Neural cell (in vitro differentiated cells): ENCODE results near the gene PAX8. TPM values are rescaled to one million over a fixed set of nuclear protein-coding genes. Genes with fewer than 3 reads are reported as not detected.

ENCODE experiments used
- H2AFZ ChIP-seq: fragments of 200-600, 300-800 bp; sonication (generic), shearing (Covaris generic); 2 replicates; pipeline ENCODE4 v1.6.0; 2014; ENCODE audit warnings: low read depth, mild to moderate bottlenecking, antibody characterized with exemption, low read length, moderate library complexity
- H3F3A ChIP-seq: fragments of 200-600 bp; shearing (Covaris generic); 2 replicates; pipeline ENCODE4 v1.6.1; 2016; ENCODE audit warnings: mild to moderate bottlenecking, moderate library complexity, mixed read lengths, antibody characterized with exemption, low read length; ENCODE audit not compliant: insufficient read depth, poor library complexity, severe bottlenecking
- H3K27ac ChIP-seq: fragments of 200-600, 300-800 bp; sonication (generic), shearing (Covaris generic); 2 replicates; pipeline ENCODE4 v1.5.1; 2014; ENCODE audit warnings: mild to moderate bottlenecking, low read length, moderate library complexity
- H3K27me3 ChIP-seq: fragments of 300-800, 200-600 bp; sonication (generic), shearing (Covaris generic); 2 replicates; pipeline ENCODE4 v1.6.0; 2014; ENCODE audit warnings: mild to moderate bottlenecking, low read depth, low read length, moderate library complexity; ENCODE audit not compliant: insufficient read depth
- H3K36me3 ChIP-seq: fragments of 300-800, 200-600 bp; sonication (generic), shearing (Covaris generic); 2 replicates; pipeline ENCODE4 v1.5.1; 2014; ENCODE audit warnings: mild to moderate bottlenecking, antibody characterized with exemption, low read length, moderate library complexity; ENCODE audit not compliant: insufficient read depth
- H3K4me2 ChIP-seq: fragments of 300-800, 200-600 bp; sonication (generic), shearing (Covaris generic); 2 replicates; pipeline ENCODE4 v1.6.0; 2014; ENCODE audit warnings: mild to moderate bottlenecking, low read length
- H3K4me3 ChIP-seq: fragments of 300-800, 200-600 bp; sonication (generic), shearing (Covaris generic); 2 replicates; pipeline ENCODE4 v1.5.1; 2014; ENCODE audit warnings: mild to moderate bottlenecking, low read length, moderate library complexity
- H3K79me2 ChIP-seq: fragments of 200-600 bp; shearing (Covaris generic); replicated peaks from 2 replicates; pipeline ENCODE4 v1.6.0; 2014; ENCODE audit warnings: mild to moderate bottlenecking, low read length, moderate library complexity; ENCODE audit not compliant: insufficient read depth
- H3K9ac ChIP-seq: fragments of 300-800, 200-600 bp; sonication (generic), shearing (Covaris generic); 2 replicates; pipeline ENCODE4 v1.6.1; 2016; ENCODE audit warnings: mild to moderate bottlenecking, low read length, mixed read lengths
- H3K9me2 ChIP-seq: fragments of 200-600 bp; shearing (Covaris generic); 2 replicates; pipeline ENCODE4 v1.6.1; 2016; ENCODE audit warnings: mild to moderate bottlenecking, low read length, mixed read lengths; ENCODE audit not compliant: insufficient read depth
- H3K9me3 ChIP-seq: fragments of 200-600, 300-800 bp; sonication (generic), shearing (Covaris generic); 2 replicates; pipeline ENCODE4 v1.6.1; 2016; ENCODE audit warnings: mild to moderate bottlenecking, mixed run types, low read length, moderate library complexity, mixed read lengths
- H4K20me1 ChIP-seq: fragments of 200-600 bp; shearing (Covaris generic); 2 replicates; pipeline ENCODE4 v1.6.1; 2016; ENCODE audit warnings: mild to moderate bottlenecking, mixed run types; ENCODE audit not compliant: insufficient read depth
- EP300 ChIP-seq: fragments of 450-650 bp; conservative IDR thresholded peaks from 2 replicates; pipeline ENCODE4 v1.6.1; 2014; ENCODE audit warnings: antibody characterized with exemption, mild to moderate bottlenecking, moderate library complexity; ENCODE audit not compliant: poor library complexity, severe bottlenecking
- EZH2 ChIP-seq: fragments of 200-600, 300-800 bp; shearing (Covaris generic), sonication (generic); IDR thresholded peaks from 2 replicates; pipeline ENCODE4 v1.6.1; 2014; ENCODE audit warnings: antibody characterized with exemption, low read length, borderline replicate concordance, mild to moderate bottlenecking; ENCODE audit not compliant: insufficient read depth, poor library complexity, severe bottlenecking
- MXI1 ChIP-seq: fragments of 450-650 bp; conservative IDR thresholded peaks from 2 replicates; pipeline ENCODE4 v1.6.1; 2014; ENCODE audit warnings: antibody characterized with exemption, mild to moderate bottlenecking; ENCODE audit not compliant: poor library complexity, severe bottlenecking
- POLR2AphosphoS5 ChIP-seq: IDR thresholded peaks from 2 replicates; pipeline ENCODE4 v1.6.1; 2012
- RAD21 ChIP-seq: fragments of 450-650 bp; conservative IDR thresholded peaks from 2 replicates; pipeline ENCODE4 v1.6.1; 2014; ENCODE audit warnings: antibody characterized with exemption, mild to moderate bottlenecking, moderate library complexity
- SMC3 ChIP-seq: fragments of 450-650 bp; conservative IDR thresholded peaks from 2 replicates; pipeline ENCODE4 v1.6.1; 2014; ENCODE audit warnings: antibody characterized with exemption, mild to moderate bottlenecking, moderate library complexity; ENCODE audit not compliant: poor library complexity
- TAF1 ChIP-seq: IDR thresholded peaks from 2 replicates; pipeline ENCODE4 v1.6.1; 2012; ENCODE audit warnings: low read depth
- polyA plus RNA-seq: library from polyadenylated mRNA; depleted of rRNA; stranded (reverse); fragments of >200 nt; gene quantifications from 2 replicates; pipeline ENCODE4 v1.2.3, GENCODE V29; 2014
- TF ChIP-seq, protein P1 (sequence below): fragments of 450-650 bp; IDR thresholded peaks from 2 replicates; pipeline ENCODE4 v1.5.1; 2014; ENCODE audit warnings: antibody characterized with exemption, mild to moderate bottlenecking, moderate library complexity; ENCODE audit not compliant: poor library complexity, severe bottlenecking
- TF ChIP-seq, protein P2 (sequence below): IDR thresholded peaks from 2 replicates; pipeline ENCODE4 v1.6.1; 2012; ENCODE audit warnings: borderline replicate concordance

Gene PAX8
- polyA plus RNA-seq, 1 donor from 2014 or later, result not detected

DNA sequence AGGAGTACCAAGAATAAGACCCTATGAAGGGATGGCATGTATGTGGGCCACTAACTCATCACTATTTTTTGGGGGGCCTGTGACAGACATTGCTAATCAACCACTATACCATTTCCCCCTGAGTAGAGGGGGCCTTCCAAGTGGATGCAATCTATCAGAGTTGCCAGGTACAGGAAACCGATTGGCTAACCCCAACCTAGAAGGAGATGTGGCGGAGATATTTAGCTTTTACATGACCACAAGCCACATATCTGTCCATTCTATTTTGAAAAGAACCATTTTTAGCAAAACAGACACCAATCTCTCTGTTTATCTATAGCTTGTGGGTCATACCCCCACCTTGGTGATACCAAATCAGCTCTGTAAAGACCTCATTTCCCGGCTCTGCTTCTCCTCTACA lies 51.0 kb downstream of the PAX8 start:
- Histone ChIP-seq H3K9me2 (no peaks in the 10 kb centered on the region), H3K4me2 (no peak overlapping the region), H3K9me3 (no peaks in the 10 kb centered on the region), H3K79me2 (no peaks in the 10 kb centered on the region), H2AFZ (no peak overlapping the region), H3K4me3 (no peak overlapping the region), H3K36me3 (no peaks in the 10 kb centered on the region), H3K27ac (no peak overlapping the region), H4K20me1 (no peaks in the 10 kb centered on the region), H3K27me3 (no peaks in the 10 kb centered on the region), H3K9ac (no peak overlapping the region), H3F3A (no peaks in the 10 kb centered on the region)
- TF ChIP-seq POLR2AphosphoS5 (no peak), MXI1 (no peak), EP300 (no peak), SMC3 (no peak), TAF1 (no peak)
- TF ChIP-seq, protein P1, sequence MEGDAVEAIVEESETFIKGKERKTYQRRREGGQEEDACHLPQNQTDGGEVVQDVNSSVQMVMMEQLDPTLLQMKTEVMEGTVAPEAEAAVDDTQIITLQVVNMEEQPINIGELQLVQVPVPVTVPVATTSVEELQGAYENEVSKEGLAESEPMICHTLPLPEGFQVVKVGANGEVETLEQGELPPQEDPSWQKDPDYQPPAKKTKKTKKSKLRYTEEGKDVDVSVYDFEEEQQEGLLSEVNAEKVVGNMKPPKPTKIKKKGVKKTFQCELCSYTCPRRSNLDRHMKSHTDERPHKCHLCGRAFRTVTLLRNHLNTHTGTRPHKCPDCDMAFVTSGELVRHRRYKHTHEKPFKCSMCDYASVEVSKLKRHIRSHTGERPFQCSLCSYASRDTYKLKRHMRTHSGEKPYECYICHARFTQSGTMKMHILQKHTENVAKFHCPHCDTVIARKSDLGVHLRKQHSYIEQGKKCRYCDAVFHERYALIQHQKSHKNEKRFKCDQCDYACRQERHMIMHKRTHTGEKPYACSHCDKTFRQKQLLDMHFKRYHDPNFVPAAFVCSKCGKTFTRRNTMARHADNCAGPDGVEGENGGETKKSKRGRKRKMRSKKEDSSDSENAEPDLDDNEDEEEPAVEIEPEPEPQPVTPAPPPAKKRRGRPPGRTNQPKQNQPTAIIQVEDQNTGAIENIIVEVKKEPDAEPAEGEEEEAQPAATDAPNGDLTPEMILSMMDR, result no peak

DNA sequence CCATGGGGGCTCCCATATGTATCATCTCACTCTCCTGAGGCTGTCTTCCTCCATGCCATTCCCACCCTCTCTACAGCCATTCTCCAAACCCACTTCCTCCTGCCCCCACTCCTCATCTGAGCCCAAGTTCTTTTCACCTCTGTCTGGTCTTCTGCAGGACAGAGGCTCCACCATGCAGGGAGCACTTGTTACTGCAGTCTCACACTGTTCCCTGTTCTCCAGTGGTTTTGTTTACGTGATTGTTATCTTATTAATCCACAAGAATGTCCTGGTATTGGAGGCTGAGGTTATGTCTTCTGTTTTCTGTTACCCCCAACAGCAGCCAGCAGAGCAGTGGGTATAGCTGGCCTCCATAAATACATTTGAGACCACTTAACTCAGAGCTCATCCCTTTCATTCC lies 51.4 kb downstream of the PAX8 start:
- Histone ChIP-seq H3K9me2 (no peaks in the 10 kb centered on the region), H4K20me1 (no peaks in the 10 kb centered on the region), H3K4me2 (no peak overlapping the region), H3F3A (no peaks in the 10 kb centered on the region), H3K27me3 (no peaks in the 10 kb centered on the region), H3K9ac (no peak overlapping the region), H3K36me3 (no peaks in the 10 kb centered on the region), H3K9me3 (no peaks in the 10 kb centered on the region), H3K4me3 (no peak overlapping the region), H2AFZ (no peak overlapping the region), H3K79me2 (no peaks in the 10 kb centered on the region), H3K27ac (no peak overlapping the region)
- TF ChIP-seq POLR2AphosphoS5 (no peak), RAD21 (no peak), SMC3 (no peak)

DNA sequence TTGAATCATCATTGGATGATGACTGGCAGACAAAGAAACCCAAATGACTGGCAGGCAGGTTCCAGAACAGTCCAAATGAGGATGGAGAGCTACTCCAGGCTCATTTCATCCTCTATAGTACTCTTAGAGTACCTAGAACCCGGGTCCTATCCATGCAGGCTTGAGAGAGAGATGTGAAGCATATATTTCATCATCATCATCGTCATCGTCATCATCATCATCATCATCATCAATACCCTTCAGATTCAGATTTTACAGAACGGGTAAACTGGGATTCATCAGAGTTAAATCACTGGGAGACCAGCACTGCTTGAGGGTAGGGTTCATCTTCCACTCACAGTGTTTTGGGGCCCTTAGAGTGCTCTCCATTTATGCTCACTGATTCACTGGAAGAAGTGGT lies 52.3 kb downstream of the PAX8 start:
- H3K9me3 ChIP-seq, result no peaks in the 10 kb centered on the region
- no peak for TF ChIP-seq RAD21
- TF ChIP-seq TAF1, result no peak
- no peak for TF ChIP-seq SMC3
- TF ChIP-seq, protein P2, sequence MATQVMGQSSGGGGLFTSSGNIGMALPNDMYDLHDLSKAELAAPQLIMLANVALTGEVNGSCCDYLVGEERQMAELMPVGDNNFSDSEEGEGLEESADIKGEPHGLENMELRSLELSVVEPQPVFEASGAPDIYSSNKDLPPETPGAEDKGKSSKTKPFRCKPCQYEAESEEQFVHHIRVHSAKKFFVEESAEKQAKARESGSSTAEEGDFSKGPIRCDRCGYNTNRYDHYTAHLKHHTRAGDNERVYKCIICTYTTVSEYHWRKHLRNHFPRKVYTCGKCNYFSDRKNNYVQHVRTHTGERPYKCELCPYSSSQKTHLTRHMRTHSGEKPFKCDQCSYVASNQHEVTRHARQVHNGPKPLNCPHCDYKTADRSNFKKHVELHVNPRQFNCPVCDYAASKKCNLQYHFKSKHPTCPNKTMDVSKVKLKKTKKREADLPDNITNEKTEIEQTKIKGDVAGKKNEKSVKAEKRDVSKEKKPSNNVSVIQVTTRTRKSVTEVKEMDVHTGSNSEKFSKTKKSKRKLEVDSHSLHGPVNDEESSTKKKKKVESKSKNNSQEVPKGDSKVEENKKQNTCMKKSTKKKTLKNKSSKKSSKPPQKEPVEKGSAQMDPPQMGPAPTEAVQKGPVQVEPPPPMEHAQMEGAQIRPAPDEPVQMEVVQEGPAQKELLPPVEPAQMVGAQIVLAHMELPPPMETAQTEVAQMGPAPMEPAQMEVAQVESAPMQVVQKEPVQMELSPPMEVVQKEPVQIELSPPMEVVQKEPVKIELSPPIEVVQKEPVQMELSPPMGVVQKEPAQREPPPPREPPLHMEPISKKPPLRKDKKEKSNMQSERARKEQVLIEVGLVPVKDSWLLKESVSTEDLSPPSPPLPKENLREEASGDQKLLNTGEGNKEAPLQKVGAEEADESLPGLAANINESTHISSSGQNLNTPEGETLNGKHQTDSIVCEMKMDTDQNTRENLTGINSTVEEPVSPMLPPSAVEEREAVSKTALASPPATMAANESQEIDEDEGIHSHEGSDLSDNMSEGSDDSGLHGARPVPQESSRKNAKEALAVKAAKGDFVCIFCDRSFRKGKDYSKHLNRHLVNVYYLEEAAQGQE, result no peak
- TF ChIP-seq POLR2AphosphoS5, result no peak
- no peak for TF ChIP-seq EP300
- TF ChIP-seq, protein P1, result no peak
- TF ChIP-seq MXI1, result no peak
- no peak for TF ChIP-seq EZH2
- no peak overlapping the region for H2AFZ ChIP-seq
- H4K20me1 ChIP-seq, result no peaks in the 10 kb centered on the region
- no peaks in the 10 kb centered on the region for H3K9me2 ChIP-seq
- H3K36me3 ChIP-seq, result no peaks in the 10 kb centered on the region
- H3K4me3 ChIP-seq, result no peak overlapping the region
- no peaks in the 10 kb centered on the region for H3F3A ChIP-seq
- H3K27ac ChIP-seq, result no peak overlapping the region
- no peak overlapping the region for H3K9ac ChIP-seq
- no peaks in the 10 kb centered on the region for H3K79me2 ChIP-seq
- no peak overlapping the region for H3K4me2 ChIP-seq
- no peaks in the 10 kb centered on the region for H3K27me3 ChIP-seq
